GM19035 (cell line): Measurements from ENCODE around the gene PMEPA1.

ENCODE experiments used
- ATAC-seq: cut with Tn5 transposase; IDR thresholded peaks from one replicate; pipeline ENCODE4 v1.9.1; 2021; ENCODE audit not compliant: unreplicated experiment

The PMEPA1 gene

GRCh38 chr20:57612436-57612835 is 97.4 kb downstream of the PMEPA1 start:
- no peak for ATAC-seq

- no peak for ATAC-seq
Observed at GRCh38 chr20:57611586-57612311, 98.1 kb downstream of the PMEPA1 start.

DNA sequence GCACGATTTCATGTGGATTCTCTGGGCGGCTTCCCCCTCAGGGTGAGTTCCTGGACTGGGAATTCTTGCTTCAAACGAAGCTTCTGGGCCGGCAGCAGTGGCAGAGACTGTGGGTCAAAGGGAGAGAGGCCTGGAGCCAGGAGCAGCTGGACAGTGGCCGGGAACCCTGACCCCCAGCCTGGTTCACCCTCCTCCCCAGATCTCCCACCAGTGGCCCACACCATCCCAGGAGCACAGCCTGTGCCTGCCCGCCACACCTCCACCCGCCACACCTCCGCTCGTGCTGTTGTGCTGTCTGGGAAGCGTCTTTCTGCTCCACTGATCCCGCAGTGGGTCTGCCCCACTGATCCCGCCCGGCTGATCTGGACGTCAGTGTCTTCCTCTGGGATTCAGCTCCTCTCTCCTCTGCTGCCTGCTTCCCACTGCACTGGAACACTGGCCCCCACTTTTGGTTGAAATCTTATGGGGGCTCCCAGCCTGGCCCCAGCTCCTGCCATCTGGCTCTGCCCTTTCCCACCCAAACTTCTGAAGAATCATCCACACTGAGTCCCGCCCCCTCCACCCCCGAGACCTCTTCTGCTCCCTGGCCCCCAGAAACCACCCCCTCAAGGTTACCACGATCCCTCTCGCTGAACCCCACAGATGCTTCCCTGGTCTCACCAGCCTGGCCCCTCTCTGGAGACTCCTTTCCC is 99.4 kb downstream of the PMEPA1 start:
- ATAC-seq = no peak

- ATAC-seq = no peak
Observed at GRCh38 chr20:57609842-57610167, 100.0 kb downstream of the PMEPA1 start.

DNA sequence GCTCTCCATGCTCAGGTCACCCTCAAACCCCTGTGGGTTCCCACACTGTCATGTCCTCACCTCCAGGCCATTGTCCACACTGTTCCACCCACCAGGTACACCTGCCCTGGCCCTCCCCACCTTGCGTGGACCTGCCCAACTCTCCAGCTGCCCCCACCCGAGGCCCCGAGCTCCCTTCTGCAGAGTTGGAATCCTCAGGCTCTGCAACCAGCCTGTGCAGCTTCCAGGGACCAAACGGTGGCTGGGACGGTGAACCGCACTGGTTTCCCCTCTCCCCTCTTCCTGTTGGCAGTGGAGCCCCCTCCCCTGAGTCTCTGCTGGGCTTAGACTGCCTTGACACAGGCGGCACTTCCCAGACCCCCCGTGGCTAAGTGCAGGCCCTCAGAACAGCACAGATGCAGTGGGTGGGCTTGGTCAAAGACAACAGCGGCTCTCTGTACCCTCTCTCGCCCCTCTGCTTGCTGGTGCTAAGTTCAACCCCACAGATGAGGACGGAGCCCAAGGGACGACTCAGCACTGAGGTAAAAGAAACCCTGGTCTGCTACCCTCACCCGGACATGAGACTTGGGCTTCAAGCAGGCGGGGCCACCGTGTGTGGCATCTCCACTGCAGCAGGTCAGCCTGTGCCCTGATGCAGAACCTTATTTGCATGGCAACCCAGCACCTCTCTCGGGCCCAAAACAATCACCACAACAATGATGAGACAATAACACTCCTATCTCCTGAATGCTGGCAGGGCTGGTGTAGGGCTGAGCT is 100.6 kb downstream of the PMEPA1 start:
- ATAC-seq = no peak

GRCh38 chr20:57608516-57608915 is 101.3 kb downstream of the PMEPA1 start:
- no peak for ATAC-seq

GRCh38 chr20:57605878-57606277 is 103.9 kb downstream of the PMEPA1 start:
- no peak for ATAC-seq

DNA sequence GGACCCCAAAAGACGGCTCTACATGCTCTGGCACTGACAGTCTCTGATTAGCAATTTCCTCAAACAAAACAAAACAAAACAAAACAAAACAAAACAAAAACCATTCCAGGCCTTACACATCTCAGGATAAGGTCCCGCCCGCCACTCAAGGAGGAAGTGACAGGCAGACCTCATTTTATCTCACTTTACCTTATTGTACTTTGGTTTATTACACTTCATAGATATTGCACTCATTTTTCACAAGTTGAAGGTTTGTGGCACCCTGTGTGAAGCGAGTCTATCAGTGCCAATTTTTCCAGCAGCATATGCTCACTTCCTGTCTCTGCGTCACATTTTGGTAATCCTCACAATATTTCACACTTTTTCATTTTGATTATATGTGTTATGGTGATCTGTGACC is 104.8 kb downstream of the PMEPA1 start:
- ATAC-seq = no peak

DNA sequence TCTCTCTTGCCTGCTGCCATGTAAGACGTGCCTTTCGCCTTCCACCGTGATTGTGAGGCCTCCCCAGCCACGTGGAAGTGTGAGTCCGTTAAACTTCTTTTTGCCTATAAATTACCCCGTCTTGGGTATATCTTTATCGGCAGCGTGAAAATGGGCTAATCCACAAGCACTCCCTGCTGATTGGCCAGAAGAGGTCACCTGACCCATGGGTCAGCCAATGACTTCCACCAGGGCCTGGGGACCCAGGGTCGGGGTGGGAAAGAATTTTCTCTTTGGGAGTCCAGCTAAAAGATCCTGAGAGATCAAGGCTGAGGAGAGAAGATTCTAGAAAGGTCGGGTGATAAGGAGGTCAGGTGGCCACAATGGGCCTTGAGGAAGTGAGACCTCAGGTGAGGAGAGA is 106.7 kb downstream of the PMEPA1 start:
- ATAC-seq = no peak

DNA sequence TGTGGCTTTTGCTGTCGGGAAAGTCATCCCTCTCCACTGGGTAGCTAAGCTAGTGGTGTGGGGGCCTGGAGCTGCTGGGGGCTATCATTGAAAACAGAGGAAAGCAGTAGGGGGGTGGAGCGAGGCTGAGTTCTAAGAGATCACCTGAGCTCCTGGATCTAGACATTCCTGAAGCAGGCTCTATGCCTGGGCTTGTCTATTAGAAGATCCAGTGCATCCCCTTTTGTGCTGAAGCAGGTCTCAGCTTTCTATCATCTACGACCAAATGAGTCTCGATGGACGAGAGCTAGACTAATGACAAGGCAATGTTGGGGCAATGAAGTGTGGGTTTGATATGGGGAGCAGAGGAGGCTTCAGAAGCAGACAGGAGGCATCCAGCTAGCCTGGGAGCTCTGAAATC is 108.1 kb downstream of the PMEPA1 start:
- no peak for ATAC-seq

GRCh38 chr20:57601211-57601570 is 108.6 kb downstream of the PMEPA1 start:
- ATAC-seq = no peak

GRCh38 chr20:57600320-57601210 is 109.2 kb downstream of the PMEPA1 start:
- no peak for ATAC-seq

DNA sequence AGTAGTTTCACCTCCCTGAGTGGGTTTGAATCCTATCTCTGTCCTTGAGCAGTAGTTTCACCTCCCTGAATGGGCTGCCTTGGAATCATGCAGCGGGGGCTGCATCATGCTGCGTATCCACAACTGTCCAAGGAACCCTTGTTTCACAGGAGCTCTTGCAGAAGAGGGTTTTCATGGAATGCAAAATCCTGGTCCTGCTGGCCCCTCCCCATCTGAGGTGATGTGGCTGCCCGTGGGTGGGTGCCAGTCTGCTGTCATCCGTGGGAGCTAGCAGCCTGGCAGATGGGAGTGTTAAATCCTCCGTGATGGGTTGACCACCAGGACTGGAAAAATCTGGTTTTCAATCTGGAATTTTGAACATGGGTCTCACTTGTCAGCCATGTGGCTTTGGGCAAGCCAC is 111.3 kb downstream of the PMEPA1 start:
- ATAC-seq = no peak
